Hippocampal formation (tissue), 2 donors: ENCODE results near the gene ITPR1.
"Not testable (repeated sequence)": the region's sequence is repeated elsewhere in the genome, so short reads cannot be mapped to it uniquely, and the experiment has no call there.

Experiments used
- DNase-seq, 2 donors: peaks; one replicate each; lab custom pipeline; 2025; lab: John Stamatoyannopoulos, UW

Gene ITPR1

GRCh38 chr3:4493014-4493940, at the start of gene ITPR1:
Gene ITPR1 (plus strand): TSS chr3:4493348. CDS start chr3:4516492, 23,144 bp downstream.
- peak; percentile 95 to 98 for DNase-seq

DNA sequence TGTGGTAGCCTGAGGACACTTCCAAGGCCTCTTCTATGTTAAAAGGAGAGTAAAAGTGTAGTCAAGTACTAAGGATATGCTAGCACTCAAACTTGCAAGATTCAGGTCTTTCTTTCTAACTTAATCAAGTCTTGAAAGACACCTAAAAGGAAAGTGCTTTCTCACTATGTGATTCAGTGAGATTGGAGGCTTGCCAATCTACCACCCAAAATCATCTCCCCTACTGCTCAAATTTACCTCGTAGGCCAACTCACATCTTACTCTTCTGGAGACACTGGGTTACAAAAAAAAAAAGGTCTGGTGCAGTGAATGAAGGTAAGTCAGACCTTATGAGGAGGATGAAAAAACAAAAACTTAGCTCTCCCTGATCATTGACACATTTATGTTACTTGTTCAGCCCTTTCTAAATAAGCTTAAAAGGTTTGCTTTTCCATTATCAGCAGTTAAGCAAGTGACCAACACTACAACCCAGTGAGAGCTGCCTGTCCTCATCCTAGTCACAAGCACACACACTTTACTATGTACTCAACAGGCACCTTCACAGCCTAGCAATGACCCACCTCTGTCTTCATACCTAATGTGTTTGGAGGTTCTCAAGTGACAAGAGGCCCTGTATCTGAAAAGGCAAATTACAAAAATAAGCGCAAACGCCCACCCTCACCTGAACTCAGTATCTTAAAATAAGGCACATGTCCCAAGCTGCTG, 45.7 kb upstream of the ITPR1 start:
- no peak for DNase-seq

- no peak for DNase-seq
These were observed 45.0 kb upstream of the ITPR1 start for GRCh38 chr3:4448187-4448586.

- DNase-seq: no peak
These were observed 43.9 kb upstream of the ITPR1 start for GRCh38 chr3:4449043-4449805.

DNA sequence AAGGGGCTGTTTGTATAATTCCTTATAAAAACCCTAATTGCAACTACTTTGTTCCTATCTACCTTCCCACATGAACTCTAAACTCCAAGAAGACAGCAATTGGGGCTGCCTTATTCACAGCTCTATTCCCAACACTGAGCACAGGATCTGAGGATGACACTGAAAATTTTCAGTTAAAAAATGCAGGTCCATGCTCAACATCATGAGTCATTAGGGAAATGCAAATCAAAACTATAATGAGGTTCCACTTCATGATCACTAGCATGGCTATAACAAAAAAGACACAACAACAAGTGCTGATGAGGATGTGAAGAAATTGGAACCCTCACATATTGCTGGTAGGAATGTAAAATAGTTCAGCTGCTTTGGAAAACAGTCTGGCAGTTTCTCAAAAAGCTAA, 39.0 kb upstream of the ITPR1 start:
- no peak for DNase-seq

GRCh38 chr3:4456780-4457179, 36.4 kb upstream of the ITPR1 start:
- DNase-seq: not testable (repeated sequence)

- no peak for DNase-seq
These were observed 34.2 kb upstream of the ITPR1 start for GRCh38 chr3:4458961-4459360.

DNA sequence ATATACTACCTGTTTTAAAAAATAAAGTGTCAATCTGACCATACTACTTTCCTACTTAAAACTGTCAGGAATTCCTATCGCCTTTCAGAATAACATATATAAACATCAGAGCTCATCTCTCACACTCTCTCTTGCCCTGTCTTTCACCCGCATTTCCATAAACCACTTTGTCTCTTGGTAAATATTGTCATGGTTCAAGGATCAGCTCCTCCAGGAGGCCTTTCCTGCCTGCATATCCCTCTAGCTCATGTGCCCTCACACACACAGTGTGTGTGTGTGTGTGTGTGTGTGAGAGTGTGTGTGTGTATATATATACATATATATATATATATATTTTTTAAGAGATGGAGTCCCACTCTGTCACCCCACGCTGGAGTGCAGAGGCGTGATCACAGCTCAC, 32.8 kb upstream of the ITPR1 start:
- no peak for DNase-seq

DNA sequence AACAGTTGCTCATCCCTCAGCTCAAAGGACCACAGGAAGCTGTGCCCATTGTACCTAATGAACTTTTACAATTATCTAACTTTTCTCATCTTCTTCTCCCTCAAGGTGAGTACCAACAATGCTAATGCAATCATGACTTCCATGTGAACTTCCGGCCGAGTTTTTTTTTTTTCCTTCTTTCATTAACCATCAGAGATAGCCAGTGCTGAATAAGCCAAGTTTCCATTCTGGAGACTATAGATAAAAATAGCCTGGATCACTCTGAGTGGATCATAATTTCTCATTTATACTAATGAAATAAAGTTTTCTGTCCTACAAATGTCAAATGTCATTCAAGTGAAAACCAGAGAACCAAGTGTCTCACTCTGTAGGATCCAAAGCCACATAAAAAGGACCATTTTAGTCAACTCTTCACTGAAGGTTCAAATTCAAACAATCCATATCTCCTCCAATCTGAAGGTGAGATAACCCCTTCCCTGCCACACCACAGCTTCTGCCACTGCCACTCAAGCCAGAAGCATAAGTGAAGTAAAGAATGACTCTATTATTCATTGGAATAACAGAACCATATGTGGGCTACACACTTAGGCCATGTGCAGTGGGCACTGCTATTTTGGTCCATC, 31.6 kb upstream of the ITPR1 start:
- no peak for DNase-seq

GRCh38 chr3:4462369-4463040, 30.6 kb upstream of the ITPR1 start:
- DNase-seq: no peak

GRCh38 chr3:4464576-4464975, 28.6 kb upstream of the ITPR1 start:
- no peak for DNase-seq

GRCh38 chr3:4466741-4467521, 26.2 kb upstream of the ITPR1 start, which contains the start of gene SUMF1:
Gene SUMF1 (minus strand): TSS chr3:4467269. CDS start chr3:4467245, 24 bp downstream.
- peak; percentile 54 to 81 for DNase-seq

DNA sequence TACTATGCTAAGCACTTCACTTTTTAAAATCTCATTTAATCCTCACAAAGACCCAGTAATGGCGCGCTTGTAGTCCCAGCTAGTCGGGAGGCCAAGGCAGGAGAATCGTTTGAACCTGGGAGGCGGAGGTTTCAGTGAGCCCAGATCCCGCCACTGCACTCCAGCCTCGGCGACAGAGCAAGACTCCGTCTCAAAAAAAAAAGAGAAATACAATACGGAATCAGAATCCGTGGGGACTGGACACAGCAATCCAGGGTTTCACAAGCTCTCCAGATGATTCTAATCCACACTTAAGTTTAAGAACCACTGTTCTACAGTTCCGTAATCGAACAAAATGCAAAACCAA, 25.7 kb upstream of the ITPR1 start:
- DNase-seq: no peak

DNA sequence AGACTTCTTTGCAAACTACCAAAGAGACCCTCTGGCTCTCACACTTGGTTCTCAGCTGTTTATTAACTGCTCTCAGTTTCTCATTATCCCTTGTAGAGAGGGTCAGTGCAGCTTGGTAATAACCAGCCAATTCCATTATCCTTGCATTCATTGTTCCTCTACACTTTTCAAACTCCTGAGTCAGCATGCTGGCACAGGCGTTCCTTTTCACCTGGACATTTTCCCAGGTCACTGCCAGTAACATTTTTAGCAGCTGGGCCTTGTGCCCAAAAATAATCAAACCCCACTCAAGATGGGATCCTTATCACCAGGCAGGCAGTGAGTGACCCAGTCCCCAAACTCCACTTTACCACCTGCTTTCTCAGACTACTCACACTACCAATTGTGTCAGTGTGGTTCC, 21.2 kb upstream of the ITPR1 start:
- DNase-seq: no peak

DNA sequence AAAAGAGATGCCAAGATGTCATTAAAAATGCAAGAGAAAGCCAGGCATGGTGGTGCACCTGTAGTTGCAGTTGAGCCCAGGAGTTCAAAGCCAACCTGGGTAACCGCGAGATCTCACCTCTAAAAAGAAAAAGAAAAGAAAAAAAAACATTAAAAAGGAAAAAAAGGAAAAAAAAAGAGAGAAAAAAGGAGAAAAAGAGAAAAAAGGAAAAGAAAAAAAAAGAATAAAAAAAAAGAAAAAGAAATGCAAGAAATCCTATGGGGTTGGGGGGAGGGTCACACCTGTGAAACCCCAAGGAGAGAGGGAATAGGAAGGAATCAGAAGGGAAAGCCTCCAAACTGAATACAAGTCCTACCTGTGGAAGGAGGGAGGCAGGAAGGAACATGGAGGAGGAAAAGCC, 20.8 kb upstream of the ITPR1 start:
- DNase-seq: no peak

- DNase-seq: no peak
These were observed 20.4 kb upstream of the ITPR1 start for GRCh38 chr3:4472766-4473165.

- DNase-seq: no peak
These were observed 18.3 kb upstream of the ITPR1 start for GRCh38 chr3:4474683-4475490.

DNA sequence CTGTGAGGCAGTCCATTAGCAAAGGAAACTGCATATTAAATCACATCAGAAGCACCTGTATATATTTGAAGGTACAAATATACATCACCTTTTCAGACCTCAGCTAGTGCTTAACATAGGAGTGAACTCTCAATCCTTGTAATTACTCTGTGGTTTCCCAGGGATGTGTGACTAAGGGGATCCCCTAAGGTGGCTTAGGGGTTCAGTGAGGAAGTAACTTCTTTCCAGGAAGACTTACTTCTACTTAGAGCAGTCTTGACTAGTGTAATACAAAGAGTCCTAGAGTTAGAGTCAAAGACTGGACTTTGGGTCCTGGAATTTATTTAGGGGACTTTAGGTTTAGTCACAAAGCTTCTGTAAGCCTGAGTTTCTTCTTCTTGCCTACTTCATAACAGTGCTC, 17.3 kb upstream of the ITPR1 start:
- DNase-seq: no peak

DNA sequence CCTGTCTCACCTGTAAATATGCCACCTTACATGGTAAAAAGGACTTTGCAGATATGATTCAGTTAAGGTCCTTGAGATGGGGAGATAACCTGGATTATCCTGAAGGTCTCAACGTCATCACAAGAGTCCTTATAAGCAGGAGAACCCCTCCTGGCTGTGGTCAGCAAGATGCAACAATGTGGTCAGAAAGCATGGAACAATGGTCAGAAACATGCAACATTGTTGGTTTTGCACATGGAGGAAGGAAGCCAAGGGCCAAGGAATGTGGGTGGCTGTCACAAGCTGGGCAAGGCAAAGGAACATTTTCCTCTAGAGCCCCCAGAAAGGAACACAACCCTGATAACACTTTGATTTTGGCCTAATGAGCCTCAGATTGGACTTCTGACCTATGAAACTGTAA, 16.7 kb upstream of the ITPR1 start:
- DNase-seq: no peak

DNA sequence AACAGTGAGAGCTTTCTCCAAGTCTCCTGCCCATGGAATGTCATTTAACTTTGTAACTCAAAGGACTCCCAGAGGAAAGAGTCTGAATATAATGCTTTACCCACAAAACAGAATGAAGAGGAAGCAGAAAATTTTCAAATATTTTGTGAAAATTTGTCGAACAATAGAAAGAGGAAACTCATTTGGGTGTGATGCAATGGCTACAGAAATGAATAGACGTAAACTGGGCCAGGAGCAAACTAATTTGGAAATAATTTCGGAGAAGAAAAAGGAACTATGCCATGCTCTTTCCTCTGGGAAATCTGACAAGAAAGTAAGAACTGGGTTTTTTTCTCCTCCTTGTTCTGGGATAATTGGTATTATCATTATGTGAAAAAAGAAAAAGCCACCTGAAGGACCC, 14.9 kb upstream of the ITPR1 start:
- no peak for DNase-seq
